Adrenal gland (tissue), 5 donors: Measurements from ENCODE around the gene FAM180A.

Experiments used
- CTCF ChIP-seq, 6 experiments: fragments of 450-650 bp in 4 of 6; fragments of 200-600 bp in 2 of 6; sonication (generic) in 1 of 6; IDR thresholded peaks; 1 replicate in 5 of 6; 2 replicates in 1 of 6; pipeline versions ENCODE4 v1.5.1 to v1.8.0; 2016 to 2021; ENCODE audit warnings: antibody characterized with exemption in 6 of 6, mild to moderate bottlenecking in 2 of 6, moderate library complexity in 1 of 6
- POLR2A ChIP-seq, 2 donors: fragments of 450-650 bp; IDR thresholded peaks; one replicate each; pipeline ENCODE4 v1.6.1; 2017; ENCODE audit warnings: antibody characterized with exemption in 2 of 2, mild to moderate bottlenecking in 2 of 2, moderate library complexity in 1 of 2
- donor health status: DM: no; HTN: no; CAD: no.

- TF ChIP-seq POLR2A (IDR thresholded peaks at IDR 0.05) (no peak), CTCF (IDR thresholded peaks at IDR 0.05) (no peak)
Measured at GRCh38 chr7:135729230-135729629, 19.4 kb downstream of the FAM180A start.
